HEK293 (cell line): ENCODE measurements around the gene ZNF350.

ENCODE experiments used
- BCL6B ChIP-seq: fragments of 450-650 bp; formaldehyde crosslinking; IDR thresholded peaks from 2 replicates; pipeline ENCODE4 v1.5.1; 2017; ENCODE audit warnings: missing biosample characterization, missing genetic modification characterization
- CTCF ChIP-seq: fragments of 450-650 bp; formaldehyde crosslinking; IDR thresholded peaks from 2 replicates; pipeline ENCODE4 v1.5.1; 2016; ENCODE audit warnings: missing biosample characterization, missing genetic modification characterization
- FEZF1 ChIP-seq: fragments of 450-650 bp; formaldehyde crosslinking; IDR thresholded peaks from 2 replicates; pipeline ENCODE4 v1.5.1; 2016; ENCODE audit warnings: missing biosample characterization, missing genetic modification characterization
- GLI4 ChIP-seq: fragments of 450-650 bp; formaldehyde crosslinking; IDR thresholded peaks from 2 replicates; pipeline ENCODE4 v1.5.1; 2016; ENCODE audit warnings: missing biosample characterization, missing genetic modification characterization
- KLF10 ChIP-seq: fragments of 450-650 bp; IDR thresholded peaks from 2 replicates; pipeline ENCODE4 v1.5.1; 2018; ENCODE audit warnings: missing biosample characterization, mild to moderate bottlenecking, missing genetic modification characterization
- MEIS1 ChIP-seq: sonication (generic); formaldehyde crosslinking; IDR thresholded peaks from 2 replicates; pipeline ENCODE4 v1.8.1; 2022; ENCODE audit warnings: missing genetic modification reagents, mild to moderate bottlenecking, borderline replicate concordance
- PATZ1 ChIP-seq: fragments of 450-650 bp; formaldehyde crosslinking; IDR thresholded peaks from 2 replicates; pipeline ENCODE4 v1.5.1; 2016; ENCODE audit warnings: missing biosample characterization, missing genetic modification characterization
- PRDM6 ChIP-seq: fragments of 450-650 bp; formaldehyde crosslinking; IDR thresholded peaks from 2 replicates; pipeline ENCODE4 v1.5.1; 2017; ENCODE audit warnings: missing biosample characterization, missing genetic modification characterization
- REPIN1 ChIP-seq: fragments of 450-650 bp; formaldehyde crosslinking; IDR thresholded peaks from 2 replicates; pipeline ENCODE4 v1.5.1; 2017; ENCODE audit warnings: missing biosample characterization, missing genetic modification characterization, low read depth
- SALL2 ChIP-seq: fragments of 450-650 bp; formaldehyde crosslinking; IDR thresholded peaks from 2 replicates; pipeline ENCODE4 v1.5.0; 2017; ENCODE audit warnings: missing biosample characterization, mild to moderate bottlenecking, missing genetic modification characterization, borderline replicate concordance
- YY1 ChIP-seq: fragments of 450-650 bp; formaldehyde crosslinking; IDR thresholded peaks from 2 replicates; pipeline ENCODE4 v1.5.1; 2018; ENCODE audit warnings: missing biosample characterization, missing genetic modification characterization
- ZBTB20 ChIP-seq: fragments of 450-650 bp; formaldehyde crosslinking; IDR thresholded peaks from 2 replicates; pipeline ENCODE4 v1.5.1; 2016; ENCODE audit warnings: missing biosample characterization, missing genetic modification characterization
- ZBTB6 ChIP-seq: fragments of 450-650 bp; formaldehyde crosslinking; IDR thresholded peaks from 2 replicates; pipeline ENCODE4 v1.5.1; 2017; ENCODE audit warnings: missing biosample characterization, missing genetic modification characterization
- ZFP3 ChIP-seq: fragments of 450-650 bp; formaldehyde crosslinking; IDR thresholded peaks from 2 replicates; pipeline ENCODE4 v1.5.1; 2016; ENCODE audit warnings: low read depth, missing biosample characterization, missing genetic modification characterization
- ZIC2 ChIP-seq: fragments of 450-650 bp; formaldehyde crosslinking; IDR thresholded peaks from 2 replicates; pipeline ENCODE4 v1.5.1; 2016; ENCODE audit warnings: missing biosample characterization, missing genetic modification characterization
- ZNF10 ChIP-seq: fragments of 450-650 bp; formaldehyde crosslinking; IDR thresholded peaks from 2 replicates; pipeline ENCODE4 v1.5.1; 2017; ENCODE audit warnings: missing biosample characterization, missing genetic modification characterization
- ZNF138 ChIP-seq: fragments of 450-650 bp; formaldehyde crosslinking; IDR thresholded peaks from 2 replicates; pipeline ENCODE4 v1.5.1; 2016; ENCODE audit warnings: missing biosample characterization, missing genetic modification characterization, borderline replicate concordance
- ZNF140 ChIP-seq: fragments of 450-650 bp; formaldehyde crosslinking; IDR thresholded peaks from 2 replicates; pipeline ENCODE4 v1.5.1; 2016; ENCODE audit warnings: missing biosample characterization, missing genetic modification characterization
- ZNF169 ChIP-seq: fragments of 450-650 bp; formaldehyde crosslinking; IDR thresholded peaks from 2 replicates; pipeline ENCODE4 v1.5.1; 2016; ENCODE audit warnings: missing biosample characterization, missing genetic modification characterization
- ZNF19 ChIP-seq: fragments of 450-650 bp; formaldehyde crosslinking; IDR thresholded peaks from 2 replicates; pipeline ENCODE4; 2016; ENCODE audit warnings: missing biosample characterization, missing genetic modification characterization, low read depth
- ZNF23 ChIP-seq: fragments of 450-650 bp; formaldehyde crosslinking; IDR thresholded peaks from 2 replicates; pipeline ENCODE4 v1.5.1; 2016; ENCODE audit warnings: missing biosample characterization, missing genetic modification characterization, borderline replicate concordance
- ZNF513 ChIP-seq: fragments of 450-650 bp; IDR thresholded peaks from 2 replicates; pipeline ENCODE4 v1.5.1; 2018; ENCODE audit warnings: missing biosample characterization, missing genetic modification characterization
- ZNF544 ChIP-seq: fragments of 450-650 bp; formaldehyde crosslinking; IDR thresholded peaks from 2 replicates; pipeline ENCODE4 v1.5.0; 2017; ENCODE audit warnings: missing biosample characterization, missing genetic modification characterization
- ZNF560 ChIP-seq: fragments of 450-650 bp; formaldehyde crosslinking; IDR thresholded peaks from 2 replicates; pipeline ENCODE4 v1.5.1; 2017; ENCODE audit warnings: missing biosample characterization, missing genetic modification characterization, borderline replicate concordance
- ZNF600 ChIP-seq: fragments of 450-650 bp; formaldehyde crosslinking; IDR thresholded peaks from 2 replicates; pipeline ENCODE4 v1.5.1; 2016; ENCODE audit warnings: missing biosample characterization, missing genetic modification characterization
- ZNF645 ChIP-seq: fragments of 450-650 bp; formaldehyde crosslinking; IDR thresholded peaks from 2 replicates; pipeline ENCODE4; 2016; ENCODE audit warnings: missing biosample characterization, missing genetic modification characterization
- ZNF791 ChIP-seq: fragments of 450-650 bp; formaldehyde crosslinking; IDR thresholded peaks from 2 replicates; pipeline ENCODE4 v1.5.1; 2016; ENCODE audit warnings: missing biosample characterization, missing genetic modification characterization
- ZNF830 ChIP-seq: fragments of 450-650 bp; IDR thresholded peaks from 2 replicates; pipeline ENCODE4 v1.5.0; 2018; ENCODE audit warnings: missing biosample characterization, missing genetic modification characterization, low read depth, mild to moderate bottlenecking, moderate library complexity
- ZNF843 ChIP-seq: fragments of 450-650 bp; formaldehyde crosslinking; IDR thresholded peaks from 2 replicates; pipeline ENCODE4 v1.5.1; 2016; ENCODE audit warnings: missing biosample characterization, missing genetic modification characterization
- ZSCAN23 ChIP-seq: fragments of 450-650 bp; formaldehyde crosslinking; IDR thresholded peaks from 2 replicates; pipeline ENCODE4 v1.5.1; 2016; ENCODE audit warnings: missing biosample characterization, missing genetic modification characterization

The ZNF350 gene

GRCh38 chr19:52028027-52028779 lies 41.6 kb upstream of the ZNF350 start, which contains the start of gene ZNF614 (continued):
- no peak for TF ChIP-seq ZIC2 (tag by site-specific recombination)
- TF ChIP-seq ZNF560: no peak
- TF ChIP-seq ZNF513 (tag by site-specific recombination): no peak
- no peak for TF ChIP-seq ZNF843 (tag by site-specific recombination)
- TF ChIP-seq ZNF600 (tag by site-specific recombination): peak; percentile 52
- no peak for TF ChIP-seq ZSCAN23 (tag by site-specific recombination)
- no peak for TF ChIP-seq ZNF19
- TF ChIP-seq CTCF (tag by site-specific recombination): no peak
- no peak for TF ChIP-seq ZNF10 (tag by site-specific recombination)
- TF ChIP-seq ZBTB6 (tag by site-specific recombination): no peak
- no peak for TF ChIP-seq ZNF544 (tag by site-specific recombination)
- no peak for TF ChIP-seq PRDM6 (tag by site-specific recombination)
- no peak for TF ChIP-seq KLF10
- no peak for TF ChIP-seq MEIS1 (CRISPR knock-in tag)
- TF ChIP-seq ZNF830: no peak
- no peak for TF ChIP-seq ZNF169 (tag by site-specific recombination)
- no peak for TF ChIP-seq BCL6B (tag by site-specific recombination)
- TF ChIP-seq GLI4: peak; percentile 44; the same call in 1 of the 2 replicates
- TF ChIP-seq YY1 (tag by site-specific recombination): peak; percentile 98
- no peak for TF ChIP-seq PATZ1 (tag by site-specific recombination)
- no peak for TF ChIP-seq REPIN1 (tag by site-specific recombination)
- TF ChIP-seq SALL2 (tag by site-specific recombination): no peak
- TF ChIP-seq ZNF23 (tag by site-specific recombination): no peak
- TF ChIP-seq ZNF140: no peak
- TF ChIP-seq ZFP3 (tag by site-specific recombination): no peak
- TF ChIP-seq ZBTB20: peak; percentile 97
- TF ChIP-seq FEZF1: peak; percentile 39; the same call in 1 of the 2 replicates
- TF ChIP-seq ZNF138 (tag by site-specific recombination): no peak
- no peak for TF ChIP-seq ZNF791 (tag by site-specific recombination)
- no peak for TF ChIP-seq ZNF645 (tag by site-specific recombination)
